Effector memory CD8-positive, alpha-beta T cell (primary cell): ENCODE measurements around the gene HELZ.

Experiments used
- ATAC-seq: fragments of 150-1000 bp; cut with Tn5 transposase; replicated peaks from 2 replicates; pipeline ENCODE4 v1.10.0; 2021; ENCODE audit warnings: mild to moderate bottlenecking, moderate library complexity
- DNase-seq, 3 experiments: peaks; one replicate each; pipeline ENCODE4 v3.0.0; 2021
- H3K27ac Mint-ChIP-seq, 2 donors: one replicate each; pipeline ENCODE4 v1.8.0; 2022; ENCODE audit warnings: mild to moderate bottlenecking in 2 of 2, mixed read lengths in 2 of 2, moderate library complexity in 2 of 2
- H3K27me3 Mint-ChIP-seq, 2 donors: one replicate each; pipeline ENCODE4 v1.8.0; 2022; ENCODE audit warnings: mixed read lengths in 2 of 2
- H3K36me3 Mint-ChIP-seq: one replicate; pipeline ENCODE4 v1.8.0; 2022; ENCODE audit warnings: mild to moderate bottlenecking, moderate library complexity, mixed read lengths; ENCODE audit not compliant: insufficient read depth
- H3K4me1 Mint-ChIP-seq, 2 donors: one replicate each; pipeline ENCODE4 v1.8.0; 2022; ENCODE audit warnings: low read depth in 2 of 2, mixed read lengths in 2 of 2
- H3K4me3 Mint-ChIP-seq, 2 donors: one replicate each; pipeline ENCODE4 v1.8.0; 2022; ENCODE audit warnings: mild to moderate bottlenecking in 2 of 2, mixed read lengths in 2 of 2, moderate library complexity in 2 of 2
- H3K9me3 Mint-ChIP-seq, 2 donors: one replicate each; pipeline ENCODE4 v1.8.0; 2022; ENCODE audit warnings: mixed read lengths in 2 of 2

HELZ gene

GRCh38 chr17:67074781-67075180 is 170.2 kb downstream of the HELZ start:
- peaks cover 50% of the 10 kb centered on the region for H3K36me3 Mint-ChIP-seq
- H3K9me3 Mint-ChIP-seq: no peaks in the 10 kb centered on the region
- H3K27ac Mint-ChIP-seq: no peak overlapping the region
- H3K4me1 Mint-ChIP-seq: peaks cover 2 to 4% of the 10 kb centered on the region in 2 donors
- H3K4me3 Mint-ChIP-seq: no peak overlapping the region
- no peaks in the 10 kb centered on the region for H3K27me3 Mint-ChIP-seq
- no peak for ATAC-seq
- no peak for DNase-seq

GRCh38 chr17:67072885-67073284 is 172.1 kb downstream of the HELZ start:
- no peak for ATAC-seq
- Mint-ChIP-seq H3K4me3 (no peak overlapping the region), H3K36me3 (peaks cover 36% of the 10 kb centered on the region)

GRCh38 chr17:67071595-67071994 is 173.4 kb downstream of the HELZ start:
- DNase-seq (no peak), ATAC-seq (no peak)
- H3K27ac Mint-ChIP-seq: peak overlapping the region in 1 of 2 donors; percentile 64
- peaks cover 4% of the 10 kb centered on the region in 2 donors for H3K4me1 Mint-ChIP-seq
- H3K9me3 Mint-ChIP-seq: no peaks in the 10 kb centered on the region
- no peaks in the 10 kb centered on the region for H3K27me3 Mint-ChIP-seq
- H3K4me3 Mint-ChIP-seq: no peak overlapping the region
- peaks cover 24% of the 10 kb centered on the region for H3K36me3 Mint-ChIP-seq

More at GRCh38 chr17:67072885-67073284, 172.1 kb downstream of the HELZ start:
- Mint-ChIP-seq H3K27ac (no peak overlapping the region), H3K9me3 (no peaks in the 10 kb centered on the region), H3K4me1 (peaks cover 4% of the 10 kb centered on the region in 2 donors), H3K27me3 (no peaks in the 10 kb centered on the region)
- no peak for DNase-seq

GRCh38 chr17:67069603-67070136 is 175.3 kb downstream of the HELZ start:
- DNase-seq (no peak), ATAC-seq (no peak)
- Mint-ChIP-seq H3K9me3 (no peaks in the 10 kb centered on the region), H3K4me1 (peaks cover 0 to 2% of the 10 kb centered on the region in 2 donors), H3K27ac (peak overlapping the region in 1 of 2 donors; percentile 21), H3K27me3 (no peaks in the 10 kb centered on the region), H3K36me3 (peaks cover 14% of the 10 kb centered on the region), H3K4me3 (no peak overlapping the region)

GRCh38 chr17:67068999-67069398 is 176.0 kb downstream of the HELZ start:
- no peaks in the 10 kb centered on the region for H3K9me3 Mint-ChIP-seq
- peaks cover 0 to 2% of the 10 kb centered on the region in 2 donors for H3K4me1 Mint-ChIP-seq
- H3K27me3 Mint-ChIP-seq: no peaks in the 10 kb centered on the region
- H3K4me3 Mint-ChIP-seq: no peak overlapping the region
- no peak for DNase-seq
- ATAC-seq: no peak
- peaks cover 14% of the 10 kb centered on the region for H3K36me3 Mint-ChIP-seq
- peak overlapping the region; percentile 21 to 41 for H3K27ac Mint-ChIP-seq

- peaks cover 0 to 2% of the 10 kb centered on the region in 2 donors for H3K4me1 Mint-ChIP-seq
- ATAC-seq (no peak), DNase-seq (no peak)
- peaks cover 10% of the 10 kb centered on the region for H3K36me3 Mint-ChIP-seq
- no peaks in the 10 kb centered on the region for H3K9me3 Mint-ChIP-seq
- H3K27ac Mint-ChIP-seq: peak overlapping the region in 1 of 2 donors; percentile 41
- H3K4me3 Mint-ChIP-seq: no peak overlapping the region
- no peaks in the 10 kb centered on the region for H3K27me3 Mint-ChIP-seq
These were observed 177.2 kb downstream of the HELZ start for GRCh38 chr17:67067571-67068482.

GRCh38 chr17:67066717-67067116 is 178.3 kb downstream of the HELZ start:
- Mint-ChIP-seq H3K36me3 (peaks cover 8% of the 10 kb centered on the region), H3K4me1 (peaks cover 0 to 2% of the 10 kb centered on the region in 2 donors), H3K4me3 (no peak overlapping the region), H3K9me3 (no peaks in the 10 kb centered on the region), H3K27ac (no peak overlapping the region), H3K27me3 (no peaks in the 10 kb centered on the region)
- ATAC-seq (no peak), DNase-seq (no peak)

- Mint-ChIP-seq H3K36me3 (peaks cover 5% of the 10 kb centered on the region), H3K4me1 (peaks cover 0 to 1% of the 10 kb centered on the region in 2 donors), H3K4me3 (no peak overlapping the region), H3K27me3 (no peaks in the 10 kb centered on the region), H3K27ac (no peak overlapping the region), H3K9me3 (no peaks in the 10 kb centered on the region)
- DNase-seq: no peak
- no peak for ATAC-seq
These were observed 181.9 kb downstream of the HELZ start for GRCh38 chr17:67063141-67063540.

- Mint-ChIP-seq H3K27ac (no peak overlapping the region), H3K9me3 (no peaks in the 10 kb centered on the region), H3K36me3 (peaks cover 6% of the 10 kb centered on the region), H3K4me1 (no peaks in the 10 kb centered on the region), H3K4me3 (no peak overlapping the region), H3K27me3 (no peaks in the 10 kb centered on the region)
- ATAC-seq (no peak), DNase-seq (no peak)
These were observed 185.6 kb downstream of the HELZ start for GRCh38 chr17:67059372-67059771.

GRCh38 chr17:67058036-67058435 is 187.0 kb downstream of the HELZ start:
- no peaks in the 10 kb centered on the region for H3K27me3 Mint-ChIP-seq
- no peak overlapping the region for H3K4me3 Mint-ChIP-seq
- DNase-seq (no peak), ATAC-seq (no peak)
- no peaks in the 10 kb centered on the region for H3K4me1 Mint-ChIP-seq
- no peaks in the 10 kb centered on the region for H3K9me3 Mint-ChIP-seq
- no peak overlapping the region for H3K27ac Mint-ChIP-seq
- H3K36me3 Mint-ChIP-seq: peaks cover 6% of the 10 kb centered on the region

GRCh38 chr17:67056746-67057490 is 188.1 kb downstream of the HELZ start:
- Mint-ChIP-seq H3K9me3 (no peaks in the 10 kb centered on the region), H3K4me3 (no peak overlapping the region), H3K4me1 (no peaks in the 10 kb centered on the region), H3K27ac (no peak overlapping the region), H3K27me3 (no peaks in the 10 kb centered on the region), H3K36me3 (peaks cover 3% of the 10 kb centered on the region)
- ATAC-seq: no peak
- no peak for DNase-seq

- Mint-ChIP-seq H3K4me1 (no peaks in the 10 kb centered on the region), H3K27ac (no peak overlapping the region), H3K36me3 (peaks cover 3% of the 10 kb centered on the region), H3K27me3 (no peaks in the 10 kb centered on the region), H3K4me3 (no peak overlapping the region), H3K9me3 (no peaks in the 10 kb centered on the region)
- DNase-seq (no peak), ATAC-seq (no peak)
These were observed 188.9 kb downstream of the HELZ start for GRCh38 chr17:67055811-67056745.

GRCh38 chr17:67055041-67055443 is 190.0 kb downstream of the HELZ start:
- no peaks in the 10 kb centered on the region for H3K9me3 Mint-ChIP-seq
- H3K4me1 Mint-ChIP-seq: no peaks in the 10 kb centered on the region
- no peak overlapping the region for H3K27ac Mint-ChIP-seq
- ATAC-seq (no peak), DNase-seq (no peak)
- H3K4me3 Mint-ChIP-seq: no peak overlapping the region
- H3K27me3 Mint-ChIP-seq: no peaks in the 10 kb centered on the region
- peaks cover 3% of the 10 kb centered on the region for H3K36me3 Mint-ChIP-seq
